HG03060 (cell line): ENCODE measurements around the gene NR2C2.

Experiments
- ATAC-seq: cut with Tn5 transposase; IDR thresholded peaks from one replicate; pipeline ENCODE4 v1.9.1; 2021; ENCODE audit warnings: low read depth, moderate number of reproducible peaks; ENCODE audit not compliant: unreplicated experiment

Gene NR2C2

GRCh38 chr3:14921034-14921616 lies 26.3 kb upstream of the NR2C2 start:
- ATAC-seq, result no peak

GRCh38 chr3:14921811-14922705 lies 25.3 kb upstream of the NR2C2 start:
- no peak for ATAC-seq

DNA sequence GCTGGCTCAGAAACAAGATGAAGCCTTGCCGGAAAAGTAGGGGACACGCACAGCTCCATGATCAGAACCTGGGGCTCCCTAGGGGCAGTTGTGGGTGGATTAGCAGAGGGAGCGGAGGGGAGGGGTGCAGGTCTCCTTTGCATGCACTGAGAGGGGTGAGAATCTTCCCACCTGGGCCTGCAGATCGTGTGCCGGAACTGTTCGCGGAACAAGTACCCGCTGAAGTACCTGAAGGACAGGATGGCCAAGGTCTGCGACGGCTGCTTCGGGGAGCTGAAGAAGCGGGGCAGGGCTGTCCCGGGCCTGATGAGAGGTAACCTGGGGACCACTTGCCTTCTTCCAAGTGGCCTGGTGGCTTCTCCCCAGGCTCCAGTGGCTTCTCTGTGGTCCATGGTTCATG lies 24.5 kb upstream of the NR2C2 start:
- no peak for ATAC-seq

DNA sequence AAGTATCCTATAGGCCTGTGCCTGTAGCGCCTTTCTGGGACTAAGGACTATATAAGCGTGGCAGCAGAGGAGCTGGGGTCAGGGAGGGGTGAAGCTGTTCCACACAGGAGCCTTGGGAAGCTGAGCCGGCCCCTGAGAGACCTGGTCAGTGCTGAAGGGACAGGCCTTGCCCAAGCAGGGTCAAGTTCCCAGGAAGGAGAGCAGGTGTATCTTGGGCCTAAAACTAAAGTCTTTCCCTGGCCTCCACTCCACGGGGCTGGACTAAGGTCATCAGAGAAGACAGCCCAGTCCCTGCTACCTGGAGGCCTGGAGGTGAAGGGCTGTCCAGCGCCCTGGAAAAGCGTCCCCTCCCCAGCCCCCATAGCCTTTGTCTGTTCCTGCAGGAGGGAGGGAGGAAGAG lies 23.9 kb upstream of the NR2C2 start:
- ATAC-seq, result no peak

DNA sequence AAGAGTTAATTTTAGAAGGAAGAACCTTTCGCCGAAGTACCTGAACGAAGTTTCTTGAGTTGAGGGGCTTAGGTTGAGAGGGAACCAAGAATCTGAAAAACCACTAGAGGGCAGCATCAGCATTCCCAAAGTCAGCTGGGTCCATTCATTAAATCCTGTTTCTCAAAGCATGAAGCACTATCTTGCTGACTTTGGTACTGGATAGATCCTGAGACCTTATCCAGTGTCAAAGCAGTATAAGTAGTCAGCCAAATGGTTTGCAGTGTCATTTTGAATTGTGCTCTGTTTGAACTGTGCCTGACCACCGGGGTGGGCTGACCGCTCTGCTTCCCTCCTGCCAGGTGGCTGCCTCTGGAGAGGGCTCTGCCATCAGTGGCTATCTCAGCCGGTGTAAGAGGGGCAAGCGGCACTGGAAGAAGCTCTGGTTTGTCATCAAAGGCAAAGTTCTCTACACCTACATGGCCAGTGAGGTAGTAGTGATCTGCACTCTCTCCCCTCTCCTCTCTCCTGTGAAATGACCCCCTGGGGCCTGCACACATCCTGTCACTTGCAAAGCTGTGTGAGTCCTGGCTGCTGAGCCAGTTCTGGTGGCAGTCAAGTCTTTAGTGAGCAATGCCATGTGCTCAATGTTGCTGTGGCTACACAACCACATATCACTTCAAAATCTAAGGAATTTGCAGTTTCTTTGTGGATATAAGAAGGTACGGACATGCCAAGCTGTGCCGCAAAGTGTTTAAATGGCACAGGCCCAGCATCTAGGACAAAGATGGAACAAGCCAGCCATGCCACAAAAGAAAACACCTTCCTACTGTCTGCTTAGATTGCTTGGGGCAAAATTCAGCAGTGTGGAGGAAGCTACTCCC lies 21.4 kb upstream of the NR2C2 start:
- no peak for ATAC-seq

- no peak for ATAC-seq
Measured at GRCh38 chr3:14926592-14926991, 20.8 kb upstream of the NR2C2 start.

- no peak for ATAC-seq
Measured at GRCh38 chr3:14927308-14927707, 20.1 kb upstream of the NR2C2 start.

GRCh38 chr3:14929310-14930074 lies 17.9 kb upstream of the NR2C2 start:
- no peak for ATAC-seq

GRCh38 chr3:14933820-14934425 lies 13.5 kb upstream of the NR2C2 start:
- ATAC-seq, result no peak

DNA sequence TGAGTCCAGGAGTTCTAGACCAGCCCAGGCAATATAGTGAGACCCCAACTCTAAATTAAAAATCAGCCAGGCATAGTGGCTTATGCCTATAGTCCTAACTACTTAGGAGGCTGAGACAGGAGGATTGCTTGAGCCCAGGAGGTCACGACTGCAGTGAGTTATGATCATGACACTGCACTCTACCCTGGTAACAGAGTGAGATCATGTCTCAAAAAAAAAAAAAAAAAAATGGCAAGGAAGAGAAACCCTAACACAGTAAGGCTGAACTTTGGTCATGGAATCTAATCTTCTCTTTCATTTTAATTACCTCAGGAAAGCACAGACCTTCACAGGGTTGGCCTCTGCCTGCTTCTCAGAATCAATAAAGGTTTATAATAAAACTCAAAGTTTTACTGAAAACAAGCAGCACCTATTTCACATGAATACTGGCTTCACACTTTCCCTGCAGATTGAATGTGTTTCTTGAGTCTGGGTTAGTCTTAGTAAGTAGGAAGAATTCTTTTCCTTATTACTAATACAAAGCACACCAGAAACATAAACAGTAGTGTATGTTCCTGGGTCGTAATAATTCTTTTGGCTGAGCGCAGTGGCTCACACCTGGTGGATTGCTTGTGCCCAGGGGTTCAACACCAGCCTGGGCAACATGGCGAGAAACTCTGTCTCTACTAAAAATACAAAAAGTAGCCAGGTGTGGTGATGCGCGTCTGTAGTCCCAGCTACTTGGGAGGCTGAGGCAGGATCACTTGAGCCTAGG lies 11.6 kb upstream of the NR2C2 start:
- no peak for ATAC-seq

DNA sequence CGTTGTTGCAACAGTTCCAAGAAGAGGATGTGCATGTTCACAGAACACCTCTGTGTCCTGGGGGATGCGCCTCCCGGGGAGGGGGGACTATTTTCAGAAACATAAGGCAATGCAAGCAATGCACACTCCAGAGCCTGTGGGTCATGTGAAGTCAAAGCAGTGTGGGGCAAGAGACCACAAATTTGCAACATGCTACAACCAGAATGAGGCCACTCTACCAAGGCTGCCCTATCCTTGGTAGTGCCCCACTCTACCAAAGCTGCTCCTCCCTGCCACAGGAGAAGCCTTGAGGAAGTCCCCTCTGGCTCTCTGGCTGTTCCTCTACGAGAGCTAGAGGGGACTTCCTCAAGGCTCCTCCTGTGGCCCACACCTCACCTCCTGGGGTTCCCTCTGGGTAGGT lies 8.4 kb upstream of the NR2C2 start:
- ATAC-seq, result no peak

DNA sequence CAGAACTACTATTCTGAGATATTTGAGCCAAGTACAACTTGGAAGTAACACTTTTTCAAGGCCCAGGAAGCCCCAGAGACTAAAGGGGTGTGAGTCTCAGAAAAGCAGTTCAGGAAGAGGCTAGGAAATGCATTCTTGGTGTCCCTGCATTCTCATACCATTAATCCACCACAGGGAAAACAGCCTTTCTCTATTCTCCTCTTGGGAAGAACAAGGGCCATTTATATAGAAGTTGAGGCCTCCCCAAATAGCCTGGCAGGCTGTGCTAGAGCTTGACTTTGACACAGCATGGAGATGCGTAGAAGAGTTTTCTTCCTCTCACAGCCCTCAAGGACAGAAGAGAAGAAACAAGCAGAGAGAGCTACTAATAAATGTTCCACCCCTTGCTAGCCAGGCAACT lies 5.5 kb upstream of the NR2C2 start:
- no peak for ATAC-seq

DNA sequence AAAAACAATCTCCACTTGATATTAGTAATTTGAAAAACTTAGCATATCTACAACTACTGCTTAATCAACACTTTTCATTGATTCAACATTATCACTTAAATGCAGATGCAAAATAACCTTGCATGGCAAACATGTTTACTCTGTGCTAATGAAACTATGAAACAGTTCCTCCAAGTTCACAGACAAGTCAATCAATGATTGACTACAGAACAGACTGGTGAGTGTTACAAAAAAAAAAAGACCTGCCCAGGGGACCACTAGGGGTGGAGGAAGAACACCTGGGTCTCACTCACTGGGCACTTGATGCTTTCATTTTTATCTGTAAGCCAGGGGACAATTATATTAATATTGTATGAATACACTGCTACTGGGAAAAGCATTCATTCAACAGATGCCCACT lies 4.3 kb upstream of the NR2C2 start:
- ATAC-seq, result no peak

DNA sequence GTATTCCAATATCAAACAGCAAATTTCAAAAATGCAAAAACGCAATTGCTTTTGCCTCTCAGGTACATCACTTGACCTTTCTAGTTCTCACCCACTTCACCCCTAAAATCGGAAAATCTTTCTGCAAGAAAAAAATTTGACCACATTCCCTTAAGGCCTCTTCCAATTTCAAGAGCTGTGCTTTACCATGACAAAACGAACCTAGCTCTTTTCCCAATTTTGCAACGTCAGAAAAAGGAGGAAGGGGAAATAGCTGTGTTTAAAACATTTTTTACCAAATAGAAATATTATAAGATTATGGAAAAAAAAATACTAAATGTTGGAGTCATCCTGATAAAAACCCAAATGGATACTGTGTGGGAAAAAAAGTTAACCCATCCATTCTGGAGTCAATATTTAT lies 1.1 kb upstream of the NR2C2 start:
- ATAC-seq, result no peak

DNA sequence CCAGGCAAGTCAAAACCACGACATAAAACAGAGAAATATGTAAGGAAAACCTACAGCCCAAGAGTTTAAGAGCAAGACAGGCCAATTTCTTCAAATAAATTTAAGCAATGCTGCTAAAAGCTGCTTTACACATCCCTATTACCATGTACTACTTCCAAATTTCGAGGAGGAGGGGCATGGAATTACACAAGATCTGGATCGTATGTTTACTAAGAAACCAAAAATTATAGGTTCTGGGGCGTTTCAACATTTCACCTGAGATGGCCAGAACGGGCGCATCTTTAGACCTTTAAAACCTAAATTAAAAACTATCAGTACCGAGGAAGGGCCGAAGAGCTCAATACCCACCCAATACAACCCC lies 664 bp upstream of the NR2C2 start:
- ATAC-seq, result no peak

- peak; percentile 84 for ATAC-seq
Measured at GRCh38 chr3:14947886-14948608, 664 bp downstream of the NR2C2 start.

GRCh38 chr3:14948609-14949038 lies 1.2 kb downstream of the NR2C2 start:
- ATAC-seq, result no peak

- no peak for ATAC-seq
Measured at GRCh38 chr3:14949126-14949525, 1.7 kb downstream of the NR2C2 start.

DNA sequence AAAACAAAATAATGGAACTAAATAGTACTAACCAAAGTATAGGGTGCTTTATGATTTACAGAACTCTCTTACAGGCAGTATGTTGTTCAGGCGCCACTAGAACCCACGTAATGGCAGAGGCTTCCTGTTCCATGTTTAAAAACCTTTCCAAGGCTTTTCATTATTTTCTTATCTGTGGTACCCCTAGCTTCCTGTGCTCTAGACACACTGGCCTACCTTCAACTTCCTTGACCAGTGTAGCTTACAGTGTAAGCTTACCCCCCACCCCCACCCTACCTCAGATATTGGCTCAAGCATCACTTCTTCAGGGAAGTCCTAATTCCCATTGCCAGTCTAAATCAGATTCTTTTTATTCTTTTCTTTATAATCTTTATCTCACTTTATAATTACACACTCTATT lies 2.9 kb downstream of the NR2C2 start:
- ATAC-seq, result no peak
